Breast epithelium (tissue), 3 donors: ENCODE results near the gene IFNL4.

Experiments used
- POLR2A ChIP-seq: fragments of 450-650 bp; IDR thresholded peaks from one replicate; pipeline ENCODE4 v1.6.1; 2016; ENCODE audit warnings: antibody characterized with exemption, mild to moderate bottlenecking, moderate library complexity
- POLR2AphosphoS5 ChIP-seq, 3 donors: sonication (generic); formaldehyde crosslinking; IDR thresholded peaks; one replicate each; pipeline ENCODE4 v1.6.1; 2017; ENCODE audit warnings: antibody characterized with exemption in 3 of 3
- TF ChIP-seq, protein P1 (sequence below), 3 donors: fragments of 450-650 bp; IDR thresholded peaks; one replicate each; pipeline ENCODE4 v1.5.1; 2016 to 2017; ENCODE audit warnings: antibody characterized with exemption in 3 of 3, mild to moderate bottlenecking in 3 of 3, moderate library complexity in 3 of 3

DNA sequence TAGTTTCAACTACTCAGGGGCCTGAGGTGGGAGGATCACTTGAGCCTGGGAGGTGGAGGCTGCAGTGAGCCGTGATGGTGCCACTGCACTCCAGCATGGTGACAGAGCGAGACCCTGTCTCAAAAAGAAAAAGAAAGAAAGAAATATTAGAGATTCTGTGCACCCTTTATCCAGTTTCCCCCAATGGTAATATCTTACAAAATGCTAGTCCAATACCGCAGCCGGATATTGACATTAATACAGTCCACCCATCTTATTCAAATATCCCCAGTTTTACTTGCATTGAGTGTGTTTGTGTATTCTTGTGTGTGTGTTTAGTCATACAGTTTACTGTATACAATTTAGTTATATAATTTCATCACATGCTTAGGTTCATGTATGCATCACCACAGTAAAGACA, 8.6 kb upstream of the IFNL4 start:
- TF ChIP-seq POLR2A (no peak), POLR2AphosphoS5 (IDR thresholded peaks at IDR 0.05) (no peak)
- TF ChIP-seq, protein P1, sequence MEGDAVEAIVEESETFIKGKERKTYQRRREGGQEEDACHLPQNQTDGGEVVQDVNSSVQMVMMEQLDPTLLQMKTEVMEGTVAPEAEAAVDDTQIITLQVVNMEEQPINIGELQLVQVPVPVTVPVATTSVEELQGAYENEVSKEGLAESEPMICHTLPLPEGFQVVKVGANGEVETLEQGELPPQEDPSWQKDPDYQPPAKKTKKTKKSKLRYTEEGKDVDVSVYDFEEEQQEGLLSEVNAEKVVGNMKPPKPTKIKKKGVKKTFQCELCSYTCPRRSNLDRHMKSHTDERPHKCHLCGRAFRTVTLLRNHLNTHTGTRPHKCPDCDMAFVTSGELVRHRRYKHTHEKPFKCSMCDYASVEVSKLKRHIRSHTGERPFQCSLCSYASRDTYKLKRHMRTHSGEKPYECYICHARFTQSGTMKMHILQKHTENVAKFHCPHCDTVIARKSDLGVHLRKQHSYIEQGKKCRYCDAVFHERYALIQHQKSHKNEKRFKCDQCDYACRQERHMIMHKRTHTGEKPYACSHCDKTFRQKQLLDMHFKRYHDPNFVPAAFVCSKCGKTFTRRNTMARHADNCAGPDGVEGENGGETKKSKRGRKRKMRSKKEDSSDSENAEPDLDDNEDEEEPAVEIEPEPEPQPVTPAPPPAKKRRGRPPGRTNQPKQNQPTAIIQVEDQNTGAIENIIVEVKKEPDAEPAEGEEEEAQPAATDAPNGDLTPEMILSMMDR (IDR thresholded peaks at IDR 0.05): no peak
